Right ventricle myocardium inferior (tissue), 1 donor: ENCODE data around the gene CACNA2D3. TPM values are rescaled to one million over a fixed set of nuclear protein-coding genes. Genes with fewer than 3 reads are reported as not detected.

Experiments used
- ATAC-seq: fragments of 200-7000 bp; cut with Tn5 transposase; one replicate; pipeline ENCODE4 v1.9.1; 2020; ENCODE audit warnings: mild to moderate bottlenecking, moderate library complexity
- DNase-seq: peaks from one replicate; pipeline ENCODE4 v3.0.0; 2021; ENCODE audit errors: missing footprints
- intact Hi-C: fragments of 100-400 bp; cut with DNase I; formaldehyde crosslinking; loops from one replicate; pipeline ENCODE4 v1.11.0; 2022
- total RNA-seq: library from RNA; stranded (reverse); fragmentation: NEBNext Ultra II Directional; extraction: Animal tissue kit (Norgen Biotek cat#: 25700); gene quantifications from one replicate; pipeline ENCODE4 v1.2.1, GENCODE V29; 2021
- donor health status: DM: no; HTN: yes; CAD: no; lungs with severe emphysema.

Gene CACNA2D3
- total RNA-seq, 1 donor from 2014 or later: 33.7 TPM

DNA sequence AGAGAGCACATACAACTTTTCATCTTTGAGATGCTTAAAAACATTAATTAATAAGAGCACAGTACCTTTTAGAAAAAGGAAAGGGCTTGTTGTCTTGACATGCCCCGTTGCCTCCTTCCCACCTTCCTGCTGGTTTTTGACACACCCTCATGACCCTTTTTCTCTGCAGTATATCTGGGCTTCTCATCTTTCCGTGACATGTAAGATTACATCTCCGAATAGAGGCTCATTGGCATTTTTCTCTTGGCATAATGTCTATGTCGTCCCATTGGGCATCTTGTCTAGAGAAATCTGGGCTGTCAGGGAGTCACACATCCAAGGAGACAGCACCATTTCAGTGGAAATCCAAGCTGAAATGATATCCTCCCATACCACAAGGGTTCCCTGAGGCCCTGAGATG is 741.4 kb downstream of the CACNA2D3 start:
- no peak for DNase-seq
- ATAC-seq: no peak
- intact Hi-C loops: no loop called here

DNA sequence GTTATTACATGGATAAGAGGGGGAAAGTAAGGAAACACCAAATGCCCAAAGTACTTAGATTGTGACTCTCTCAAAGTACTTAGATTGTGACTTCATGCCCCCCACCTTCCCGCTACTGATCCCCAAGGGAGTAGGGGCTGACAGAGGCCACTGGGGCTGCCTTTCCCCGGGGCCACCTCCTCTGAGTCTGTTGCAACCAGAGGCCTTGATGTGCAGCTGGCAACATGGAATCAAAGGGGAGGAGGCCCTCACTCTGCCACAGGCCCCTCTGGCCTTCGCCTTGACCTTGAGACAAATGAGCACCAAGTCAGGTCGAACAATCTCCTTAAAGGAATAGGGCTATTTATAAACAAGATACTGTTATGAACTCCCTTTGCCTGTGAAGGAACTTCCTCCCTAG is 743.0 kb downstream of the CACNA2D3 start:
- DNase-seq: no peak
- ATAC-seq: no peak
- intact Hi-C loops: no loop called here

DNA sequence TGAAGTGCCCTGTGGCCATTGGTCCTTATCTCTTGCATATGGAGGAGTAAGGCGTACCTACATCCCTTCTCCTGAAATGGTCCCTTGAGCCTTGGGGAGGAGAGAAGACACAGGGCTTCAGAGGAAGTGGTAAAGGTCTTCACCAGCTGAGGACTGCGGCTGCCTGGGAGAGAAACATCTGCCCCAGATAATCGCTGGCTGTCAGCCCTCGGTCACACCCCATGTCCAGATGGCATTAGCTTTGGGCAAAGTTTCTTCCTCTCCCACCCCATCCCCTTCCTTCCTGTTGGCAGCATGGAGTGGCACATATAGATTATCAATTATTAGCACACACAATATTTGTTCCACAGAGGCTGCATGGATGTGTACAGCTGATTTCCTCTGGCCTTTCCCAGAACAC is 743.9 kb downstream of the CACNA2D3 start:
- intact Hi-C loops: no loop called here
- DNase-seq: no peak
- no peak for ATAC-seq

DNA sequence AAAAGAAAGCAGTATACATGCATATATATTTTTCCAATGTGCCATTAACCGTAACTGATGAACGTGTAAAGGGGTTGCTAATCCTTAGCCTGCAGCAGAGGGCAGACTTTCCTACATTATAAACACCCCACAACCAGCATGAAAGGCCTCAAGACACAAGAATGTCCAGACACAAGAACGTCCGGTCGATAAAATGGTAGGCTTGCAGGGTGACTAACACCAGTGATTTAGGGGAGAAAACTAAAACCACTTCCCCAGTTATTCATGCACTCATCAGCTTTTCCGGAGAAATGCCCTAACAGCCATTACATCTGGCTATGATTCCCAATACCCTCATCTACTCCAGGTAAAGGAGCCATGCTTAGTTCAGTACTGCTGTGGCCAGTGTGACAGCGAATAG is 748.1 kb downstream of the CACNA2D3 start:
- ATAC-seq: peak; percentile 63
- DNase-seq: no peak
- intact Hi-C loops: loop anchor here (5.0 kb wide), 1 partner anchor 312 kb away; no protein-coding TSS in a partner anchor

DNA sequence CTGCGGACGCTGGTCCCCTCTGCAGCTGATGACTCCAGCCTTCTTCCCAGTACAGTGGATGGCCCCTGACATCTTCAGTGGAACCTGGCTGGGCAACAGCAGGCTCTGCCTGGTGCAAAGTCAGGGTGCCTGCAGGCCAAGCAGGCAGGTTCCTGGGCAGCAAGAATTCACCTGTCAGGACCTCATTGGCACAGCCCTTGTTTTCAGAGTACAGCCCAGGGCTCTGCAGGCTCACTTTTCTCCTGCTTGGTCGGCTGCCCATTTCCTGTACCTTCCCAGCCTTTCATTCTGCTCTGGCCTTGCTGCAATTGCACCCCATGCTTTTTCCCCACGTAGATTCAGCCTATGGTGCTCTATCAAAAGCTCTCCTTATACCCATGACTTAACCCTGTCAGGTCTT is 749.5 kb downstream of the CACNA2D3 start:
- intact Hi-C loops: loop anchor here (5.0 kb wide), 1 partner anchor 310 kb away; no protein-coding TSS in a partner anchor
- ATAC-seq: no peak
- DNase-seq: no peak

DNA sequence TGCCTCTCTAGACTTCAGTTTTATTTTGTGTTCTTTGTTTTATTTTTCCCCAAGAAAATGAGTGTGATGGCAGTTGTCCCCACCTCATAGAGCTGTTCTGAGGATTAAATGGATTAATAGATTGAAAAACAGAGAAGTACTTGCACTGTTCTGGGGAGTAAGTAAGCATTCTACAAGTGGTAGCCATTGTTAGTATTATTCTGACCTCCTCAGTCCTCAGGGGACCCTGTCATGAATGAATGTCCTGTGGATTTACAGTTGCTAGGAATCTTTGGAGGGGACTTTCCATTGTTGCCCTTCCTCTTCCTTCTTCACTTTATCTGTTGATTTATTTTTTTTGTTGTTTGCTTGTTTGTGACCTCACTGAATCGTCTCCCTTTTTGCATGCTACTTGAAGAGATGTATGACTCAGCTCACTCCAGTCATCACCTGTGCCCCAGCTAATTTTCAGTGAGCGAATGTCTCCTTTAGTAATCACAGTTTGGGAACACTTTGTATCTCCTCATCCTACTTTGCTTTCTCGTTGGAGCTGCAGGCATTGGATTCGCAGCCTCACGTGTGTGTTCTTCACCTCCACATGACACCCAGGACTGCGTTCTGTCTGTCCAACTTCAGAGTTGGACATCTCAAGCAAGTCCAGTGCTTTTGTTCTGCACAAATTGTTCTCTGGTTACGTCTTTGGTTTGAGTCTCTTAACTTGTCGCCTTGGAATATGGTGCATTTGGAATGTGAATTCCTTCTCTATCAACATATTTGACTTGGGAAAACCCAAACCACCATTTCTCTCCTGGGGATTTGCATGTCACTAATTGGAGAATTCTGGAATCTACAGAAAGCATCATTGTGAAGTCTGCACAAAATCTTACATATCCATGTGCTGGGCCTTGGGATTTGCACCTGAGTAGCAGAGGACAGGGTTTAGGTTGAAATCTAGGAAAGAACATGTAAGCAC is 751.0 kb downstream of the CACNA2D3 start:
- DNase-seq: no peak
- no peak for ATAC-seq
- intact Hi-C loops: loop anchor here (5.0 kb wide), 1 partner anchor 309 kb away; no protein-coding TSS in a partner anchor

DNA sequence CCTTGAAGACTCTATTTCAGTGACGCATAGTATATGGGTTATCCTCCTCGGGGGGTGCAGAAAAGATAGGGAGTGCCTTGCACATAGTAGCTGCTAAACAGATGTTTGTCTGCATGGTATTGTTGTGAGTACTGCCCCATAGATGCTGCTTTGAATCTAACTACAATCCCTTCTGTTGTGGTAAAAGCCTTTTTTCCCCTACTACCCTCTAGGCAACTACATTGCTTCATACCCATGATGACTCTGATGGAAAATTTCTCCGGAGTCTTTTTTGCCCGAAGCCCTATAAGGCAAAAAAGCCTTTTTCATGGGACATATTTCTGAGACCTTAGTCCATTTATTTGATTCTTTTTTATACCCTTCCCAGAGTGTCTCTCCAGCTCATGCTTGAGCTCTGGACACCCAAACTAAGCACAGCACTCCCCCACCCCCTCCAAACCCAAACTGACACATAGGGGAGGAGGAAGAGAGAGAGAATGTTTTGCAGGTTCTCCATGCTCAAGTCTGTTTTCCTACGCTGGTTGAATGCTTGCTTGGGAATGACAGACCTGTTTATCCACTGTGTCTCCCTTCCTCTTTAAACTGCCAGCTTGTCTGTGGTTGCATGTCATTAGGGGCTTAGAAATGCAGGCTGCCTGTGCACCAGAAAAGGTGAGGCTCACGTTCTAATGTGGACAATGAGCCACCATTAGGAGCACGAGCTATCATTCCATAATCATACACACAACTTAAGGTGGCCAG is 752.6 kb downstream of the CACNA2D3 start:
- DNase-seq (no peak), ATAC-seq (no peak)
- intact Hi-C loops: loop anchor here (5.0 kb wide), 1 partner anchor 307 kb away; no protein-coding TSS in a partner anchor

DNA sequence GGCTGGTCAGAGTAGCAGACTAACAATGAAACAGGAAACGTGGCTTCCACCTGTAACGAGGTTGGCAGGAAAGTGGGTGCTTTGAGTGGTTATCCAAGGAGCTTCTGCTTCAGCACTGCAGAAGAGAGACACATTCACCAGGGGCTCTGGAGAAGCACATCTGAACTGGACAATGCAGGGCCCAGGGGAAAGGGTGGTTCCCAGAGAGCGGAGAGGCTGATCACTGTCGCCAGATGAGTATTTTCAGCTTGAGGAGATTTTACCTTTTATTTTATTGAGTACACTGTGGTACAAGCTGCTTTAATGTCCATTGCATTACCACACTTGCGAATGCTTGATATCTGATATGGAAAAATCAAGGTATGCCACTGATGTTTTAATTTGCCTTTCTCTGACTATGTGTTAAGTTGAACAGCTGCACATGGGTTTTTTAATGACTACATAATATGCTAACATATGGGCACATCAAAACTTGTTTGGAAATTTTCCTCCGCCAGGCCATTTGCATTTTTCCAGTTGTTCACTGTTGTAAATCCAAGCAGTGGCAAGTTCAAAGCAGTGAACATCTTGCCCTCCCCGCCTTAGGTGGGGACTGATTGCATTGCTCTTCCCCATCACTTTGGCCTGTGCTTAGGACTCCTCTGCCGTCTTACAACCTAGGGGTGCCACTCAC is 753.4 kb downstream of the CACNA2D3 start:
- intact Hi-C loops: no loop called here
- DNase-seq: no peak
- no peak for ATAC-seq

DNA sequence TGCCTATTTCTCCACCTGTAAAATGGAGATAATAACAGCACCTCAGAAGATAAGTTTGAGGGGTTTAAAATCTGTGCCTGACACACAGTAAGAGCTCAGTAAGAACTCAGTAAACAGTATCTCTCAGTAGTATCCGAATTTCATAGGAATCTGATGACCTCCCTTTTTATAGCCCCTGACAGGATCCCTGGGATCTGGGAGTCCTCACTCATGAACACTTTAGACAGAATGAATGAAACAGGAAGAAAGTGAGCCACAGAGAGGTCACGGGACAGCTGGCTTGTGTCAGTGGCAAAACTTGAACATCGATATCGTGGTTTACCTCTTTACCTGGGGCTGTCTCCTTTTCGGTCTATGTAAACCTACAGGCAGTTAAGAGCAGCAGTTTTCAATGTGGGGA is 754.3 kb downstream of the CACNA2D3 start:
- intact Hi-C loops: no loop called here
- no peak for DNase-seq
- no peak for ATAC-seq

DNA sequence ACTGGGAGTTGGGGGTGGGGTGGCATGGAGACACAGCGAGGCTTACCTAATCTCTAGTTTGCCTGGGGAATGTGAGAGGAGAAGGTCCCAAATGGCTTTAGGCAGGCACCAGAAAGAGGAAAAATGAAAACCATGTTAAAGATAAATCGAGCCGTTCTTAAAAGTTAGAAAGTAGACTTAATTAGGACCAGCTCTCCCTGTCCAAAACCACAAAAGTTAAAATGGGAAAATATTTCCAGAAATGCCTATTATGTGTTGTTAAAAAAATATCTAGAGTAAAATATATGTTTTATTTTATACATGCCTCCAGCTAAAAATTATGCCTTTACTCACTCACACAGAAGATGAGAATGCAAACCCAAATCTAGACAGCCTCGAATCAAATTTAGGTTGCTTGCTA is 755.4 kb downstream of the CACNA2D3 start:
- DNase-seq (no peak), ATAC-seq (no peak)
- intact Hi-C loops: no loop called here

DNA sequence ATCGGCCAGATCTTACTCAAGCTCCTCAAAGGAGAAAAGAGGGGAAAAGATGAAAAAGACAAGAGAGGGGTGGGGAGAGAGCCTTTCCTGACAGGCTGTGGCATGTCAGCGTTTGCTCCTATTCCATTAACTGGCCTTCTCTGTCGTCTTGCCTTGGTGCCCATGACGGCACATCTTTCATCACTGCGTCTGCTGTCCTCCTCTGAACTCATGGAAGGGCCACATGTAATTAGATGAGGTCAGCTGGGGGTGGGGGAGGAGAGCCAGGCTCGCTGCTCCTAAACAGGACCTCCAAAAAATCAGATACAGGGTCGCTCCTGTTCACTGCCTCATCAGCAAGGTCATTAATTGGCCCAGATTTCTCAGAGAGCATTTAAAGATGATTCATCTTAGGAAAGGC is 755.8 kb downstream of the CACNA2D3 start:
- ATAC-seq: no peak
- DNase-seq: no peak
- intact Hi-C loops: no loop called here

DNA sequence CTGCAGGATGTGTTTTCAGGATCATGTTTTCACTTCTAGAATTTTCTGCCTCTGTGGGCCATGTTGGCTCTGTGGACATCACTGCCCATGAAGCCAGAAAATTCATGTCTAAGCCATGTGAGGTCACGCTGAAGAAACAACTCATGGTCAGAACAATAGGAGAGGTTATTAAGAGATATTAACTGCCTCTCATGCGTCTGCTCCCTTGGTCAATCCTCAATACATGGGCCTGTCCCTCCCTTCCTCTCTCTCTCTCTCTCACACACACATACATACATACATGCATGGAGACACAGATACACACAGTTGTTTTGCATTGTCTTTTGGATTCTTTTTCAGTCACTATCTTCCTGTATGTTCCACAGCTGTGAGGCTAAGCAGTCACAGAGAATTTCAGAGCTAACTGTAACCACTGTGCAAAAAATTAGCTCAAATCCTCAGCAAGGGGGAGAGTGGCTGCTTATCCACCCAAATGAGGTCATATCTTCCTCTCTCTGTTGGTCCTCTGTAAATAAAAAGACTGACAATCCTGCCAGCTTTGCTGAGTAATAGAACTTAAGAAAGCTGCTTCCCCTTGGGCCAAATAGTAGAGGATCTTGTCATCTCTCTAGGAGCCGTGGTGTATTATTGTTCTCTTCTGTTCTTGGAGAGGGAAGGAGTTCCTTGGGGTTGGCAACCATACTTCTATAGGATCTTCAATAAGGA is 759.9 kb downstream of the CACNA2D3 start:
- ATAC-seq (peak; percentile 90), DNase-seq (no peak)
- intact Hi-C loops: no loop called here

DNA sequence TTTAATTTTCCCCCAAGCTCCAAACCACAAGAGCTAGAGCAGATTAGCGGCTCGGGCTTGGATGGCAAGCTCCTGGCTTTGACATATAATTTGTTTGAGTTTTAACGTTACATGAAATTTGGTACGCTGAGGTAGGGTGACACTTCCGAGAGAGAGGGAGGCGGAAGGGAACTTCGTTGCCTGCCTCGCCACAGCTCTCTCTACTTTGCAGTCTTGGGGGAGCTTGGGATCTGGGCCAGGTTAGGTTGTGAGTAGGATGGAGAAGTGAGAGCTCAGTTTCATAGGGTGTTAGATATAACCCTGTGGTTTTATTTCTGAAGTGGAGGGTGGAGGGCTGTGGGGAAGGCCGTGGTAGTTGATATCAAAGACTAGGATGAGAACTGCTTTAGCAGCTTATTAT is 765.8 kb downstream of the CACNA2D3 start:
- no peak for ATAC-seq
- intact Hi-C loops: no loop called here
- no peak for DNase-seq

DNA sequence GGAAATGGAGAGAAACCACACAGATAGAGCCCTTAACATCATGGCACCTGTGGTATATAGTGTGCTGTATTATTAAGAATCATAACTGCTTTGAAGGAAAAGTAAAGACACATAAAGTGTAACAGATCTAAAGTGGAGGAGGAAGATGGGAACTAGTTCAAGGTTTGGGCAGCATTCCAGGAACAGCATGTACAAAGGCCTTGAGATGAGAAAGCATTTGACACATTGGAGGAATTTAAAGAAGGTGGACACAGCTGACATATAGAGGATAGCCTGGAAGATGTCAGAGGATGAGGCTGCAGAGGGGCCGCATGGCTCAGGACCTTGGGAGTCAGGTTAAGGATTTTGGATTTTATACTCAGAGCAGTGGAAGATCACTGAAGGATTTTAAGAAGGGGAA is 766.5 kb downstream of the CACNA2D3 start:
- ATAC-seq (no peak), DNase-seq (no peak)
- intact Hi-C loops: no loop called here

DNA sequence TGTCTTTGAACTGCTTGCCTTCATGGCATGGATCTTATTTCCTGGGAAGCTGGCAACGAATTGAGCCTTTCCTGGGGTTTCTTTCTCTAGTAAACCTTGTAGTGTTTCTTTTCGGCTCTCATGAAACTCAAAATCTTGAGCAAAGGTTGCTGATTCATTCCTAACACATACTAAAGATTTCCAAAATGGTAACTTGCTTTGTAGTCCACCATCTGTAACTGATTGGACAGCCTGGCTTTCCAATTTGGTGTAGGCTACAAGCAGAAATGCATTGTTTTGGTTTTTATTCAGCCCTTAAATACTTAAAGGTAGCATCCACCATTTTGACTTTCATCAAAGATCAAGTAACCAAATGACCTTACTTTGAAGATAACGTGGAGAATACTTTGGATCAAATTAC is 767.4 kb downstream of the CACNA2D3 start:
- no peak for ATAC-seq

DNA sequence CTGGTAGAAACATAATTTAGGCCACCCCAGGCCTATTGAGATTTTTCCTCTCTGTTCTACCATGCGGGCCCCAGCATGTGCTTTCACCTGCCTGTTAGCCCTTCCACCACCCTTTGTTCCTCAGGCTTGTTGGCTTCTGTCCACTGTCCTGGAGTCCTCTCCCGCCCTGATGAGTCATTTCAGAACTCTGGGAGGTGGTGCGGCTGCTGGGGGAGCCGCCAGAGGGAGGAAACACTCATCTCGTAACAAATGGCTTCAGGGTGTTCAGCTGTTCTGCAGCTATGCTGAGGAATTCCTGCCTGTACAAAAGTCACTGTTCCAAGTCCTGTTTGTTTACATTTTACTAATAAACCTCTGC is 769.2 kb downstream of the CACNA2D3 start:
- intact Hi-C loops: no loop called here
- peak; percentile 94 for ATAC-seq
- DNase-seq: peak; percentile 77

More for the DNA sequence above, 767.4 kb downstream of the CACNA2D3 start:
- intact Hi-C loops: no loop called here
- DNase-seq: no peak

DNA sequence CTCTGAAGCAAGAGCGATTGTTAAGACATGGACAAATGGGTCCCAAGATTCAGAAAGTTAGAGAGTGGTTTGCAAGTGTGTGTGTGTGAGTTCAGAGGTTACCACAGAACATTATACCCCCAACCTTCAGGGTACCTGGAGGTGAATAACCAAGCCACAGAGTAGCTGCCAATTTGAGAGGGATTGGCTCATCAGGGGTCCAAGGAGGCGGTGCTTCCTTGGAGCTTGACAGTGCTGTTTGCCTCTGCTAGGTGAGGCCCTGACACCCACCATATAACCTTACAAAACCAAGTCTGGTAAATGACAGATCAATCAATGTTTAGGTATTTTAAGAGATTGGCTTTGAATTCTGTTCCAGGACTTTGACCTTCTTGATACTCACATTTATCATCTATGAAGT is 769.8 kb downstream of the CACNA2D3 start:
- ATAC-seq (no peak), DNase-seq (no peak)
- intact Hi-C loops: no loop called here

DNA sequence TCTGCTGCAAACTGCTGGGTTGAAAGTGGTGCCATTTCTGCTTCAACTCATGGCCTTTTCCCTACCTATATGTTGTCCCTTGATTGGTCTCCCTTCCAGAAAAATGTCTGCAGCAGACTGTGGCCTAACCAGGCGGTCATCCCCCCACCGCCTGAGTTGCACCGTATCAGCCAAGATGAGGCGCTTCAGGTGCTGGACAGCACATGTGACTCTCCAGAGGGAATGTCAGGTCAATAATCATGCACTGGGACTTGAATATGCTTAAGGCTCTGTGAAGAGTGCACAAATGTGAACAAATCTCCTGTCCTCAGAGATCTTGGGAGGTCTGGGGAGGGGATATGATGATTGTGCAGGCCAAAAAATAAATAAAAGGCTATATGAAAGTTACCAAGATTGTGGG is 773.3 kb downstream of the CACNA2D3 start:
- ATAC-seq (no peak), DNase-seq (no peak)
- intact Hi-C loops: no loop called here
